Raji (cell line): Measurements from ENCODE around the gene MS4A6A.

Source experiments
- POLR2A ChIP-seq: IDR thresholded peaks from 2 replicates; pipeline ENCODE4 v1.6.1; 2011; ENCODE audit warnings: low read depth, low read length, control low read depth; ENCODE audit not compliant: insufficient read depth

The MS4A6A gene, protein sequence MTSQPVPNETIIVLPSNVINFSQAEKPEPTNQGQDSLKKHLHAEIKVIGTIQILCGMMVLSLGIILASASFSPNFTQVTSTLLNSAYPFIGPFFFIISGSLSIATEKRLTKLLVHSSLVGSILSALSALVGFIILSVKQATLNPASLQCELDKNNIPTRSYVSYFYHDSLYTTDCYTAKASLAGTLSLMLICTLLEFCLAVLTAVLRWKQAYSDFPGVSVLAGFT

DNA sequence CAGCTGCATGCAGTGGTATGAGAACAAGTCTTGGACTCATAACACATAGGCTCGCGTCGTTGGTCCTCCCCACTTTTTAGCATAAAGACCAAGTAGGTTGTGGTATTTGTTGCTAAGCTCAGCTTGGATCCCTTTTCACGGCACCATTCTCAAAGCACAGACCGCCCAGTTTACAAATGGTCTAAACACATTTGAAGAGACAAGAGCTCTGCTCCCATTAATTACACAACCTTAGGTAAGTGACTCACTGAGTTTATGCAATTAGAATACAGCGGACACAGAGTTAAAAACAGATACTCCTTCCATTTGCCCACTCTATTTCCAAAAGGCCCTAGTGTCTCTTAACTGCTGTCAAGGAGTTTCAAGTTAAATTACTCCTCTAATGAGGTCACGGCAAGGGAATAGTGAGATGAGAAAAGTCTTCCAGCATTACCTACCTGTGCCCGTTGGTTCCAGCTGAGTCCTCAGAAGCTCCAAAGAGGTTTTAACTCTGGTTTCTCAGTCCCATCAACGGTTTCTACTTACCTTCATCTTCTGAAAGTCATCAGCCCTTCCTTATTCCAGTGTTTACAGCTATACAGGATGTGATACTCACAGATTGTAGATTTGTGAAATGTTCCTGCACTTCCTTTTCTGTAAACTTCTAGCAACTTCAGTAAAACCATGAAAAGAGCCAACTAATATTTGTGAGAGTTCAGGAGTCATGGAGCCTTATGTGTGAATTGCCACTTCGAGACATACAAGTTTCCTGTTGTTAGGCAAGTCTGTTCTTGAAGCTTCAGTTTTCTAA lies at the start of gene MS4A6A:
Gene MS4A6A, minus strand, starts transcription at position 543 of the 790 bp plus-strand sequence. CDS start 1,356 bp downstream, outside the sequence.
- TF ChIP-seq POLR2A: no peak

DNA sequence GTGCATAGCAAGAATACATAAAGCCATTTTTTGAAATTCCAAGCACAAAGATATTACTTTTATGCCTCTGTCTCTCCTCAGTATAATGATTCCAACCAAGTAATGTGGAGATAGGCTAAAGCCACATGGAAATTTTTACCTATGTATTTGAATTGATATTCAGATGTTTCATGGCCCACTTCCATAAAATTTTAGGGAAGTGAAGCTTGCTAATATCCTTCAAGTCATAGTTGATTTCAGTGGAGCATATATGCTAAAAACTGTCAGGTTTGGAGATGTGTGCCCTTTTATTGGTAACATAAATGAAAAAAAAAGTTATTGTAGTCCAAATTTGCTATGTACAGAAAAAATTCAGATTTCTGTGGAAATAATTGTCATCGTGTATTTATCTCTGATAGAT lies 47.8 kb upstream of the MS4A6A start:
- TF ChIP-seq POLR2A: no peak

DNA sequence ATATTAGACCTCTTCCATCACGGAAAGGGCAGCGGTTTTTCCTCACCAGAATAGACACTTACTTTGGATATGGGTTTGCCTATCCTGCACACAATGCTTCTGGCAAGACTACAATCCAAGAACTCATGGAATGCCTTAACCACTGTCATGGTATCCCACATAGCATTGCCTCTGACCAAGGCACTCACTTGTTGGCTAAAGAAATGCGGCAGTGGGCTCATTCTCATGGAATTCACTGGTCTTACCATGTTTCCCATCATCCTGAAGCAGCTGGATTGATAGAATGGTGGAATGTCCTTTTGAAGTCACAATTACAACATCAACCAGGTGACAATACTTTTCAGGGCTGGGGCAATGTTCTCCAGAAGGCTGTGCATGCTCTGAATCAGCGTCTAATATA lies 39.3 kb upstream of the MS4A6A start:
- TF ChIP-seq POLR2A: no peak

DNA sequence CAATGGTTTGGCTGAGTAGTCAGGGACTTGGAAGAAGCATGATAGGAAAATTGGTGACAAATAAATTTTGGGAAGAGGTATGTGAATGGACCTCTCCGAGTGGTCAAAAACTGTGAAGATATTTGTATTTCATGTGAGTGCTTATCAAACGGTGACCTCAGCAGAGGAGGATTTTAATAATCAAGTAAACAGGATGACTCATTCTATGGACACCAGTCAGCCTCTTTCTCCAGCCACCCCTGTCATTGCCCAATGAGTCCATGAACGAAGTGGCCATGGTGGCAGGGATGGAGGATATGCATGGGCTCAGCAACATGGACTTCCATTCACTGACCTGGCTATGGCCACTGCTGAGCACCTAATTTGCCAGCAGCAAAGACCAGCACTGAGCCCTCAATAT lies 38.8 kb upstream of the MS4A6A start:
- TF ChIP-seq POLR2A: no peak

DNA sequence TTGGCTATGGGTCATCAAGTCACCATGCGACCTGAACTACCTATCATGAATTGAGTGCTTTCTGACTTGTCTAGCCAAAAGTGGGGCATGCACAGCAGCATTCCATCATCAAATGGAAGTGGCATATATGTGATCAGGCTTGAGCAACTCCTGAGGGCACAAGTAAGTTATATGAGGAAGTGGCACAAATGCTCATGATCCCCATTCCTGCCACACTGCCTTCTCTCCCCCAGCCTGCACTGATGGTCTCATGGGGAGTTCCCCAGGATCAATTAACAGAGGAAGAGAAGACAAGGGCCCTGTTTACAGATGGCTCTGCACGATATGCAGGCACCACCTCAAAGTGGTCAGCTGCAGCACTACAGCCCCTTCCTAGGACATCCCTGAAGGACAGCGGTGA lies 38.3 kb upstream of the MS4A6A start:
- TF ChIP-seq POLR2A: no peak

DNA sequence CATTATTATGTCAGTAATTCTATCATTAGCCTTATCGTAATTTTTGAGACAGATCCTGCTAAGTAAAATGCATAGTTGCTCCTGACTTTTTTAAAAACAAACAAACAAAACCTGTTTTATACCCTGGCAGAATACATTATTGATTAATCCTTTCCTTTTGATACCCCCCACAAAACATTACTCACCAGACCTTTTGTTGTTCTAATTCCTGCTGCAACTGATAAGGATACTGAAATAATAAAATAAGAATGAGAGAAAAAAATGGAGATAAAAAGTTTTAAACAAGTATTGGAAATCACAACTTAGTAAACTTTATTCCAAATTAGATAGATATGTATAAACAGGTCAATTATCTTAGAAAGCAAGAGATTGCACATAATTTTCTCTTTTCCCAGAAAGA lies 31.5 kb upstream of the MS4A6A start:
- TF ChIP-seq POLR2A: no peak

DNA sequence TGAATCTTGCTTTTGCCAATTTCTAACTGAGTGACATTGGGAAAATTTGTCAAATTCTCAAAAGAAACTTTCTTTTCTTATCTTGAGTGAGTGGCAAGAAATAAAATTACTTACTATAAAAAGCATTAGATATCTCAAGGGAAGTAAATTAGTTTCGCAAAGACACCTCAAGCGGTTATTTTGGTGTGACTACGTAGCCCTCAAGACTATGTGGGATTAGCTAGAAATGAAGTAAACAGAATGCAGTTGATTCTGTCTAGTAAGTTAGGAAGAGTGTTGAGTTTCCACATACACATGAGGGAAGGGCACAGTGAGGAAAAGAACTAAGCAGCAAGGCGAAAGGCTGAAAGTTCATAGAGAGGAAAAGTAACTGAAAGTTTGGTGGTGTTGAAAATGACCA lies 28.3 kb upstream of the MS4A6A start:
- TF ChIP-seq POLR2A: no peak

DNA sequence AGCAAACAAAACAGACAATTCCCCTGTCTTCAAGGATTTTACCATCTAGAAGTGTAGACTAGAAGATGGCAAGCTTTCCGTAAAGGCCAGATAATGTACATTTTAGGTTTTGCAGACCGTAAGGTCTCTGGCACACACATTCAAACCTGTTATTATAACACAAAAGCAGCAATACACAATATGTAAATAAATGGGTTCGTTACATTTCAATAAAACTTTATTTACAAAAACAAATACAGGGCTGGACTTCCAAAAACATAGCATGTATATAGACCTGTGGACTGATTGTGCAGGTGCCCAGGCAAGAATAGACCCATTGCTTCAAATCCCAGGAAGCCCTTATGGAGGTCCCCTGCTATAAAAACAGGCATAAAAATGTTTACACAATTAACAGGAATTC lies 27.1 kb upstream of the MS4A6A start:
- TF ChIP-seq POLR2A: no peak

DNA sequence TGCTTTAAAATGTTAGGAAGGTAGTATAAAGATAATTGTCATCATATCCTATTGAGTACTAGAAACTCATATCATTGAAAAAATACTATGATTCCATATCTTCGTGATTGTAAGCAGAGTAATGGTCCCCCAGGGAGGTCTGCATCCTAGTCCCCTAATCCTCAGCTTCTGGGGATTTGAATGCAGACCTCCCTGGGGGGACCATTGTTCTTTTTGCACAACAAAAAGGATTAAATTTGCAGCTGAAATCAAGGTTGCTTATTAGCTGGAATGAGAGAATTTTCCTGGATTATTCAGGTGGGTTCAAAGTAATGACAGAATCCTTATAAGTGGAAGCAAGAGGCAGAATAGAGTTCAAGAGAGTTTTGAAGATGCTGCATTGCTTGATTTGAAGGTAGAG lies 26.1 kb upstream of the MS4A6A start:
- TF ChIP-seq POLR2A: no peak

DNA sequence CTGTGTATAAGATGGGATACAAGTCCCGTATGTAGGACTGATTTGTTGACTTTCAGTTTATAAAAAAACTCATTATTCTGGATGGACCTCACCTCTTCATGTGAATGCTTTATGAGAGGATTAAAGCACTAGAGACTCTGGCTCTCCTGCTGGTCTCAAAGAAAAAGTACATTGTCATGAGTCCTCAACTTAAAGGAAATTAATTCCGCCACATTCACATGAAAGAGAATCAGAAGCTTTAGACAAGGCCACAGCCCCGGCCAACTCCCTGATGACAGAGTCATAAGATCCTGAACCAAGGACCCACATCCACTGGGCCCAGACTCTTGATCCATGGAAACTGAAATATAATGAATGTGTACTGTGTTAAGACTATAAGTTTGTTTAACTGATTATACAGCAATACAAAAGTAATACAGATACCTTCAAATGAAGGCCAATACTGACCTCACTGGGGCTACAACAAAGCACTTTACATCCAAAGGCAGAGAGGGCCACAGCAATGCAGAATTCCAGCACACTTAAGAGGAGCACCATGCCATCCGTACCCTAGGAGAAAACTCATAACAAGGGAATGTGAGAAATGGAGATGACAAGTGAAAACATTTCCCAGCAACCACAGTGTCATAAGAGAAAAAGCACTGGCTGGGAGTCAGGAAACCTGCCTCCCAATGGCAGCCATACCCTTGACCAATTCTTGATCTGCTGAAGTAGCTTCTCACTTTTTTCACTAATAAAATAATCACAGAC lies 25.4 kb upstream of the MS4A6A start:
- TF ChIP-seq POLR2A: no peak

DNA sequence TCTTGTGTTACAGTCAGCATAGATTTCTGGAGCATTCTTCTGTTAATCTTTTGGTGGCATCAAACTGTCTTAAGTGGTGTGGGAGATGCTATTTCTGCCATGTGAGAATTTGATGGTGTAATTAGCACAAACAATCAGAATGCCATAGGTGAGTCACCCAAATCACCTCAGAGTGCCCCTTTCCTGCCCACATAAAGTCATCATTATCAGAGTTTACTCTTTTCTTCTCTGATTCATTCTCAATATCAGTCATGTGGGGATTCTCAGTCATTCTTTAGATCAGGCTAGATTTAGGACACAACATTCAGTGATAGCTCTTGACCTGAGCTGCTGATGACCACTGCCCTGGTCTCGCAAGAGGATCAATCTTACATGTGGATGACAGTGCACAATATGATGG lies 23.7 kb upstream of the MS4A6A start:
- no peak for TF ChIP-seq POLR2A

DNA sequence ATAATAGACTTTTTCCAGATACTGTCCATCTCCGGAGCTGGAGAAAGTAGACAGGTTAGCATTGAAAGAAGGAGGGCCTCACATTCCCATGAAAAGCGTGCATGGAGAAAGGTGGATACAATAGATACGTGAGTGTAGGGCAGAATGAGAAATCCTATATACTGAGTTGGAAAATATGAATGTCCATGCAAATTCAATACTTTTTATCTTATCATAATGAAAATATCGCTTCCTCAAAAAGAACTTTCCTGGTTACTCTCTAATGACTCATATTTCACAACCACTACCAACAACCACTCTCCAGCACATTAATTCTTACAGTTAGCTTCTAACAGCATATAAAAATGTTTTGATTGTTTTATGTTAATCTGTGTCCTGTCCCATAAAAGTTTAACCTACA lies 22.0 kb upstream of the MS4A6A start:
- TF ChIP-seq POLR2A: no peak

DNA sequence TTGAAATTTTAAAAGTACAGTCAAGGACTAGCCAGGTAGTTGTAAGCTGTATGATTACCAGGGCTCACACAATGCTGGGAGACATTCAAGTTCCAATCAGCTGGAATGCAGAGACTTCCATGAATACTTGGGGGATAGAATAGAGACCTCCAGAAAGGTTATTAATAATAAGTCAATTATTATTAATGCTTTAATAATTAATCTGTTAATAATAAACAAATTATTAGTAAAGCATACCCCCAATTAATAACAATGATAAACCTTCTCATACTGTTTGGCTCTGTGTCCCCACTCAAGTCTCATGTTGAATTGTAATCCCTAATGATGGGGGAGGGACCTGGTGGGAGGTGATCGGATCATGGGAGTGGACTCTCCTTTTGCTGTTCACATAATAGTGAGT lies 14.6 kb upstream of the MS4A6A start:
- no peak for TF ChIP-seq POLR2A

DNA sequence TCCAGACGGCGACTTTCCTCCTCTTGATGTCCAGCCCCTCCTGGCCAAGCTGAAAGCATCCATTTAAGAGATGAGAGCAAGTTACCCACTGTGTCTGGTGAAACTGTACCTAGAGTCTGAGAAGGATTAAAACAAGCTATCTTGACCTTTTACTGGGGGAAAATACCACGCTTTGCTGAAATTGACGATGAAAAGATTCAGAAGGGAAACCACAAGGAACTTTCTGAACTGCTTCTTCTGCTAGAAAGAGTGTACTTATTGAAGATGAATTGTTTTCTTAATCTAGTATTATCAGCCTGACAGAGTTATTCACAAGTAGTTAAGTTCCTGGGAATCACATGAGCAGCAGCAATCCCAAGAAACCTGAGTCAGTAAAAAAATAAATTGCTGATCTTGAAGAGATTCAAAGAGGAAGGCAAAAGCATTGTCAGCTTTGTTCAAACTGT lies 13.1 kb upstream of the MS4A6A start:
- no peak for TF ChIP-seq POLR2A

DNA sequence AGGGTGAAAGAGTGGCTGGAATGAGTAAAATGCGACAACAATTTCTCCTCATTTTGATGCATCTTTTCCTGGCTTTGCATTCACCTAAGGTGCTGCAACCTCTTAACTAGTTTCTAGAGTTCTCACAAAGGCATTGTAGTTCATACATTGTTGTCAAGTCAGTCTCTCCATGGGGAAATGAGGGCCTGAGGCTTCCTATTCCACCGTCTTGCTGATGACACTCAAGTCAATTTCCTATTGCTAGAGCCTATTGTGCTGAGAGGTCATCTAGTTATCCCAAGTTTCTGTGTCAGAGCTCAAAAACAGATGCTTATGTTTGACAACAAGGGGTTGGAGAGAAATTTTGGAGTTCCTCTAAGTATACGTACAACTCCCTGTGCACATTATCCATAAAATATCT lies 11.6 kb upstream of the MS4A6A start:
- TF ChIP-seq POLR2A: no peak
